ENCODE results near the gene CEP290.

GRCh38 chr12:88006351-88006750, 135.5 kb downstream of the CEP290 start:
- TF ChIP-seq EZH2 (IDR thresholded peaks at IDR 0.05; ENCODE audit: low read depth, unreplicated experiment), result no peak
- TF ChIP-seq CTCF (conservative IDR thresholded peaks at IDR 0.05; ENCODE audit: low read depth in 2 of 2), result no peak

Data from GM23338 (cell line).